SK-N-MC (cell line): ENCODE results near the gene SNRPA1.

Experiments used
- EZH2 ChIP-seq: fragments of 200-600 bp; sonication (generic); IDR thresholded peaks from one replicate; pipeline ENCODE4 v1.6.1; 2017; ENCODE audit warnings: antibody characterized with exemption
- POLR2AphosphoS5 ChIP-seq: IDR thresholded peaks from 2 replicates; pipeline ENCODE4 v1.6.1; 2012; ENCODE audit warnings: mild to moderate bottlenecking, low read depth, low read length, borderline replicate concordance

- TF ChIP-seq EZH2: no peak
- no peak for TF ChIP-seq POLR2AphosphoS5
These were observed 34.3 kb upstream of the SNRPA1 start for GRCh38 chr15:101329309-101329863.
